ACC112 (cell line): Measurements from ENCODE around the gene AXL.

ENCODE experiments used
- H2AFZ ChIP-seq: fragments of 200-600 bp; sonication (generic); one replicate; pipeline ENCODE4 v1.6.0; 2017; ENCODE audit warnings: antibody characterized with exemption, low read length; ENCODE audit not compliant: unreplicated experiment
- H3K27ac ChIP-seq: fragments of 200-600 bp; sonication (generic); 2 replicates; pipeline ENCODE4 v1.5.1; 2014; ENCODE audit warnings: low read depth, mild to moderate bottlenecking, antibody characterized with exemption, low read length, moderate library complexity
- H3K27me3 ChIP-seq: fragments of 200-600 bp; sonication (generic); 2 replicates; pipeline ENCODE4 v1.6.1; 2014; ENCODE audit warnings: mild to moderate bottlenecking, antibody characterized with exemption, low read length, moderate library complexity, mixed read lengths; ENCODE audit not compliant: insufficient read depth
- H3K36me3 ChIP-seq: fragments of 200-600 bp; sonication (generic); 2 replicates; pipeline ENCODE4 v1.6.1; 2016; ENCODE audit warnings: mild to moderate bottlenecking, antibody characterized with exemption, low read length, moderate library complexity, mixed read lengths; ENCODE audit not compliant: insufficient read depth
- H3K4me1 ChIP-seq: fragments of 200-600 bp; sonication (generic); one replicate; pipeline ENCODE4 v1.6.1; 2016; ENCODE audit warnings: low read length, mixed read lengths; ENCODE audit not compliant: insufficient read depth, unreplicated experiment, control insufficient read depth
- H3K4me3 ChIP-seq: fragments of 200-600 bp; sonication (generic); 2 replicates; pipeline ENCODE4 v1.5.1; 2014; ENCODE audit warnings: mild to moderate bottlenecking, low read depth, low read length
- H3K79me2 ChIP-seq: fragments of 200-600 bp; sonication (generic); one replicate; pipeline ENCODE4 v1.6.0; 2016; ENCODE audit warnings: low read length; ENCODE audit not compliant: control insufficient read depth, unreplicated experiment, insufficient read depth

The AXL gene

GRCh38 chr19:41214161-41214560, 4.9 kb upstream of the AXL start:
- peaks cover 4% of the 10 kb centered on the region for H3K79me2 ChIP-seq
- H3K36me3 ChIP-seq: no peaks in the 10 kb centered on the region
- no peak overlapping the region for H3K4me3 ChIP-seq
- H3K27ac ChIP-seq: no peak overlapping the region
- H3K4me1 ChIP-seq: no peaks in the 10 kb centered on the region
- no peak overlapping the region for H2AFZ ChIP-seq
- H3K27me3 ChIP-seq: no peaks in the 10 kb centered on the region

- Histone ChIP-seq H3K4me3 (no peak overlapping the region), H3K4me1 (peaks cover 21% of the 10 kb centered on the region), H2AFZ (no peak overlapping the region), H3K79me2 (peaks cover 36% of the 10 kb centered on the region), H3K27me3 (no peaks in the 10 kb centered on the region), H3K36me3 (peaks cover 12% of the 10 kb centered on the region; the same call in 1 of the 2 replicates), H3K27ac (no peak overlapping the region)
These were observed 1.3 kb upstream of the AXL start for GRCh38 chr19:41217741-41218140.

- Histone ChIP-seq H3K4me1 (peaks cover 26% of the 10 kb centered on the region), H2AFZ (no peak overlapping the region), H3K36me3 (peaks cover 12% of the 10 kb centered on the region; the same call in 1 of the 2 replicates), H3K27ac (peak overlapping the region; percentile 91), H3K4me3 (peak overlapping the region; percentile 82), H3K79me2 (peaks cover 38% of the 10 kb centered on the region), H3K27me3 (no peaks in the 10 kb centered on the region)
These were observed 791 bp upstream of the AXL start for GRCh38 chr19:41218249-41218614.

- H3K27ac ChIP-seq: peak overlapping the region; percentile 91
- H3K27me3 ChIP-seq: no peaks in the 10 kb centered on the region
- peaks cover 42% of the 10 kb centered on the region for H3K4me1 ChIP-seq
- H3K4me3 ChIP-seq: peak overlapping the region; percentile 82
- no peak overlapping the region for H2AFZ ChIP-seq
- H3K36me3 ChIP-seq: peaks cover 12% of the 10 kb centered on the region; the same call in 1 of the 2 replicates
- H3K79me2 ChIP-seq: peaks cover 48% of the 10 kb centered on the region
These were observed 1.0 kb downstream of the AXL start for GRCh38 chr19:41219924-41220567.

- H3K4me1 ChIP-seq: peaks cover 46% of the 10 kb centered on the region
- peaks cover 15% of the 10 kb centered on the region; the same call in 1 of the 2 replicates for H3K36me3 ChIP-seq
- peak overlapping the region; percentile 82 for H3K4me3 ChIP-seq
- no peaks in the 10 kb centered on the region for H3K27me3 ChIP-seq
- H2AFZ ChIP-seq: no peak overlapping the region
- peak overlapping the region; percentile 91 for H3K27ac ChIP-seq
- H3K79me2 ChIP-seq: peaks cover 48% of the 10 kb centered on the region
These were observed 1.8 kb downstream of the AXL start for GRCh38 chr19:41220811-41221210.

- H3K36me3 ChIP-seq: peaks cover 18% of the 10 kb centered on the region; the same call in 1 of the 2 replicates
- H3K4me1 ChIP-seq: peaks cover 50% of the 10 kb centered on the region
- peak overlapping the region; percentile 82 for H3K4me3 ChIP-seq
- H3K27ac ChIP-seq: peak overlapping the region; percentile 91
- H3K79me2 ChIP-seq: peaks cover 49% of the 10 kb centered on the region
- no peak overlapping the region for H2AFZ ChIP-seq
- H3K27me3 ChIP-seq: no peaks in the 10 kb centered on the region
These were observed 2.6 kb downstream of the AXL start for GRCh38 chr19:41221514-41222205.

GRCh38 chr19:41222240-41222639, 3.2 kb downstream of the AXL start:
- H3K27me3 ChIP-seq: no peaks in the 10 kb centered on the region
- peaks cover 53% of the 10 kb centered on the region for H3K79me2 ChIP-seq
- H3K36me3 ChIP-seq: peaks cover 18% of the 10 kb centered on the region; the same call in 1 of the 2 replicates
- H3K4me3 ChIP-seq: peak overlapping the region; percentile 82
- H3K4me1 ChIP-seq: peaks cover 56% of the 10 kb centered on the region
- no peak overlapping the region for H2AFZ ChIP-seq
- peak overlapping the region; percentile 91 for H3K27ac ChIP-seq

GRCh38 chr19:41223431-41224234, 4.6 kb downstream of the AXL start:
- H3K79me2 ChIP-seq: peaks cover 58% of the 10 kb centered on the region
- peak overlapping the region; percentile 91 for H3K27ac ChIP-seq
- no peaks in the 10 kb centered on the region for H3K27me3 ChIP-seq
- H3K4me3 ChIP-seq: peak overlapping the region; percentile 71
- no peak overlapping the region for H2AFZ ChIP-seq
- H3K4me1 ChIP-seq: peaks cover 58% of the 10 kb centered on the region
- peaks cover 27% of the 10 kb centered on the region; the same call in 1 of the 2 replicates for H3K36me3 ChIP-seq

- Histone ChIP-seq H3K4me1 (peaks cover 60% of the 10 kb centered on the region), H3K36me3 (peaks cover 28% of the 10 kb centered on the region; the same call in 1 of the 2 replicates), H3K27me3 (no peaks in the 10 kb centered on the region), H3K79me2 (peaks cover 52% of the 10 kb centered on the region), H2AFZ (no peak overlapping the region), H3K27ac (peak overlapping the region; percentile 91), H3K4me3 (no peak overlapping the region)
These were observed 5.6 kb downstream of the AXL start for GRCh38 chr19:41224632-41225031.

GRCh38 chr19:41225238-41226052, 6.4 kb downstream of the AXL start:
- H3K4me3 ChIP-seq: peak overlapping the region; percentile 68
- H3K79me2 ChIP-seq: peaks cover 53% of the 10 kb centered on the region
- peaks cover 66% of the 10 kb centered on the region for H3K4me1 ChIP-seq
- H3K27me3 ChIP-seq: no peaks in the 10 kb centered on the region
- peaks cover 26% of the 10 kb centered on the region; the same call in 1 of the 2 replicates for H3K36me3 ChIP-seq
- peak overlapping the region; percentile 91 for H3K27ac ChIP-seq
- H2AFZ ChIP-seq: no peak overlapping the region
